GM18517 (cell line): ENCODE measurements around the gene TMEM82.
A peak's percentile ranks its signal among the peaks of the same experiment; 100 is the strongest.
"Not testable (repeated sequence)": the region's sequence is repeated elsewhere in the genome, so short reads cannot be mapped to it uniquely, and the experiment has no call there.

ENCODE experiments used
- ATAC-seq: cut with Tn5 transposase; IDR thresholded peaks from one replicate; pipeline ENCODE4 v1.9.1; 2021; ENCODE audit warnings: mild to moderate bottlenecking, moderate library complexity; ENCODE audit not compliant: unreplicated experiment

TMEM82 gene

DNA sequence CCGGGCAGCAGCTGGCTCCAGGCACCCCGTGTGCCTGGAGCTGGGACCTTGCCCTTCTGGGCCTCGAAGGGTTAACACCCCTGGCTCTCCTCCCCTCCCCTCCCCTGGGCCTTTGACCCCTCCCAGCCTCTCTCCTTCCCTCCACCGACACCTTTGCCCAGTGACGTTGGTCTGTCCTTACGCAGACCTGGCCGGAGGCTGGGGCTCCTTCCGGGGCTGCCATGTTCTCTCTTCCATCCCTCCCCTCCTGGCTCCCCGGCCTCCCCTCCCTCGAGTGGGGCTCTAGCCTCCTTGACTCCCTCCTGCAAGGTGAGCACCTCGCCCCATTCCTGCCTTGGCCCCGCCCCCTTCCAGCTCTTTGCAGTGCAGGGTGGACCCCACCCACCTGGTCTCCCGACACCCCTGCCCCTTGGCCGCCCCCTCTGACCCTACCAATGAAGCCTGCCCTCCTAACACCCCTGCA is at the start of gene TMEM82:
Gene TMEM82 (plus strand): TSS at position 161 of the 463 bp plus-strand sequence. CDS start 61 bp downstream, at position 222.
- ATAC-seq: no peak

DNA sequence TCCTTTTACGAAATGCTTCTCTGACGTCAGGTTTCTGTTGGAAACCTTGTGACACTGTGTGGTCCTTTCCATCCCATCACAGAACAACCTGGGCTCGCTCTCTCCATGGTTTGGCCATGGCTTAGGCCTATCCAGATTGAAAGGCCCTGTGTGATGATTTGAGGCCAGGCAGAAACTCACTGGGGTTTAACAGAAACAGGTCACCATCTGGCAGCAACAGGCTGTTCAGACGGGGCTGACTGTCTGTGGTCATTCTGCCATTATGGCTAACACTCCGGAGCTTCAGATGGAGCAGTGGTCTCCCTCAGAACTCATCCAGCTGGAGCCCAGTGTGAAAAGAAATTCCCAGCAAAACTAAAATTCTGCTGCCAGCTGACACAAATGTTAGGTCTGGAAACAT is 48.9 kb upstream of the TMEM82 start:
- no peak for ATAC-seq

DNA sequence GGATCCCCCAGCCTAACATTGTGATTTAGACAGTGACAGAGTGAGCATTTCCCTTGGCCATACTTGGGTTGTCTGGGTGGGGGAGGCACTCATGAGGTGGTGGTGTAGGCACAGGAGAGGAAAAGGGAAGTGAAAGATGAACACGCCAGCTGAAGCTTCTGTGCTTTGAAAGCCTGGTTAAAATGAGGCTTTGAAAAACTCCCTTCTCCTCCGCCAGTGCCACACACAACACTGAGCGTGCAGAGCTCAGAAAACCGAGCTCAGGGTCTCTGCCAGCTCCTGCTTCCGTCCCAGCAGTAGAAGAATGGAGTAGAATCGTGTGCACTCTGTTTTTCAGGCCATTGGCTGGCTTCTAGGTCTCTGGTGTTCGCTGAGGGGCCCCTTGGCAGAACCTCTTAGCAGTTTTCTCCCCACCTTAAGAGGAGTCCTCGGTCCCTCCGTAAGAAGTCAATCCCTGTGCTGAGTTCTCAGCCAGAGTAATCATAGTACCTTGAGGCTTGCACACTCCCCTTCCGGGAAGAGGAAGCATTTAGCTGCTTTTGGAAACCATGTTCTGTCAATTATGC is 45.3 kb upstream of the TMEM82 start:
- ATAC-seq: peak; percentile 91

DNA sequence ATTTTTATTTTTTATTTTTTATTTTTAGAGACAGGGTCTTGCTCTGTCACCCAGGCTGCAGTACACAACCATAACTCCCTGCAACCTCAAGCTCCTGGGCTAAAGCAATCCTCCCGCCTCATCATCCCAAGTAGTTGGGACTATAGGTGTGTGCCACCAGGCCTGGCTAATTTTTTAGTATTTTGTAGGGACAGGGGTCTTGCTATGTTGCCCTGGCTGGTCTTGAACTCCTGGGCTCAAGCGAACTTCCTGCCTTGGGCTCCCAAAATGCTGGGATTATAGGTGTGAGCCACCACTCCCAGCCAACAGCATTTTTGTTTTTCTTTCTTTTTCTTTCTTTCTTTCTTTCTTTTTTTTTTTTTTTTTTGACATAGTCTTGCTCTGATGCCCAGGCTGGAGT is 44.1 kb upstream of the TMEM82 start:
- ATAC-seq: no peak

DNA sequence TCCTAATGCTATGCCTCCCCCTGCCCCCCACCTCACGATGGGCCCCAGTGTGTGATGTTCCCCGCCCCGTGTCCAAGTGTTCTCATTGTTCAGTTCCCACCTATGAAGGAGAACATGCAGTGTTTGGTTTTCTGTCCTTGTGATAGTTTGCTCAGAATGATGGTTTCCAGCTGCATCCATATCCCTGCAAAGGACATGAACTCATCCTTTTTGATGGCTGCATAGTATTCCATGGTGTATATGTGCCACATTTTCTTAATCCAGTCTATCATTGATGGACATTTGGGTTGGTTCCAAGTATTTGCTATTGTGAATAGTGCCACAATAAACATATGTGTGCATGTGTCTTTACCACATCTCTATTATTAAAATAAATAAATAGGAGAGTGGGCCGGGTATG is 43.0 kb upstream of the TMEM82 start:
- not testable (repeated sequence) for ATAC-seq

- no peak for ATAC-seq
Measured at GRCh38 chr1:15700508-15700907, 41.8 kb upstream of the TMEM82 start.

GRCh38 chr1:15701784-15702183 is 40.5 kb upstream of the TMEM82 start:
- ATAC-seq: no peak

GRCh38 chr1:15702722-15703550 is 39.4 kb upstream of the TMEM82 start:
- no peak for ATAC-seq

DNA sequence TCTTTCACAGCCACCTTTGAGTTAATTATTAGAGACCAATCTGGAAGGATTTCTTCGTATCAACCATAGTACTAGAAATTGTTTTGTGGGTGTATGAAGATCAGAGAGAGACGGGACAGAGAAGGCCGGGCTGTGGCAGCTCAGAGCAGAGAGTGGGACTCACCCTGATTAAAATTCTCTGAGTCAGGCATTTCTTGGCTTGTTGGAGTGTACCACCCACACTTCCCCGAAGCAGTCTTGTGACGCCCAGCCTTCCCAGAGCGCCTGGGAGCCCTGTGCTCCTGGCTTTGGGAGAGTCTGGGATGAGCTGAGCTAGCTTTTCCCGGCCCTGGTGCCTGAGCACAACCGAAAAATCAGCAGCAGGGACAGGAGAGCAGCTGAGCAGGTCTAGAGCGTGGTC is 38.7 kb upstream of the TMEM82 start:
- ATAC-seq: no peak

DNA sequence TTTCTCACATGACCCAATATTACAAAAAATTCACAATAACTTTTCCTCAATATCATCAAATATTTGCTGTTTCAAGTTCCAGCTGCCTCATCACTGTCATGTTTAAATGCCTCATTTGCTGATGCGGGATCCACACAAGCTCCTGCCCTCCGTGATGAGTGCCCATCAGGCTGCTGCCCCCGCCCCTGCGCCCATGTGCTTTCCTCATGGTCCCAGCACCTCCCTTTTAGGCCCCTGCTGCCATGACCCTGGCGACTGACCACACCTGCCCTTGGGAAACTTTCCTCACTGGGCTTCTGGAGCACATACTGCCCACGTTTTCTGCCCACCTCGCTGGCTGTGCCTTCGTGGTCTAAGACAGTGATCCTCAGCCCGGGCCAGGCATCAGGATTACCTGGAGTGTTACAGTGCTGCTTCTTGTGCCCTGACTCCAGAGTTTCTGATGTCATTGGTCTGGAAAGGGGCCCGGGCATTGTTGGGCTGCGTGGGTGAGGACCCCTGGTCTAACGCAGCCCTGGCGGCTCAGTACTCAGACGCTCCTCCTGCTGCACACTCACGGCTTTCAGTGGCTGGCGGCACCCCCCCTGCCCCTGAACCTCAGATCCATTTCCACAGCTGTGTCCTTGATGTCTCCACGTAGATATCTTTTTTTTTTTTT is 37.6 kb upstream of the TMEM82 start:
- ATAC-seq: no peak

GRCh38 chr1:15705184-15705566 is 37.1 kb upstream of the TMEM82 start:
- no peak for ATAC-seq

DNA sequence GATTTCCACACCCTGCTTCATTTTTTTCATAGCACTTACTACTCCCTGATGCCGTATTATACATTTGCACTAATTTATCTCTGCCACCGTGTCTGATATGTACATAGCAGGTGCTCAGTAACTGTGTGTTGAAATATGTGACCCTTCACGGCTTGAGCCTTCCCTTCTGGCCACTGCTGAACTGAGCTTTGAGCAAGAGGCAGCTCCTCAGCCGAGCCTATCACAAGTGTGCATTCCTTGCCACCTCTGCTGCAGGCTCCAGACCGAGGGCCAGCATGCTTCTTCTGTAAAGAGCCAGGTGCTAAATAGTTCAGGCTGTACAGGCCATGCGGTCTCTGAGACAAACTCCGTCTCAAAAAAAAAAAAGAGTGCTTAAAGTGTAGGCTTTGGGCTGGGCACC is 35.5 kb upstream of the TMEM82 start:
- ATAC-seq: no peak

GRCh38 chr1:15707239-15707925 is 34.9 kb upstream of the TMEM82 start:
- no peak for ATAC-seq

DNA sequence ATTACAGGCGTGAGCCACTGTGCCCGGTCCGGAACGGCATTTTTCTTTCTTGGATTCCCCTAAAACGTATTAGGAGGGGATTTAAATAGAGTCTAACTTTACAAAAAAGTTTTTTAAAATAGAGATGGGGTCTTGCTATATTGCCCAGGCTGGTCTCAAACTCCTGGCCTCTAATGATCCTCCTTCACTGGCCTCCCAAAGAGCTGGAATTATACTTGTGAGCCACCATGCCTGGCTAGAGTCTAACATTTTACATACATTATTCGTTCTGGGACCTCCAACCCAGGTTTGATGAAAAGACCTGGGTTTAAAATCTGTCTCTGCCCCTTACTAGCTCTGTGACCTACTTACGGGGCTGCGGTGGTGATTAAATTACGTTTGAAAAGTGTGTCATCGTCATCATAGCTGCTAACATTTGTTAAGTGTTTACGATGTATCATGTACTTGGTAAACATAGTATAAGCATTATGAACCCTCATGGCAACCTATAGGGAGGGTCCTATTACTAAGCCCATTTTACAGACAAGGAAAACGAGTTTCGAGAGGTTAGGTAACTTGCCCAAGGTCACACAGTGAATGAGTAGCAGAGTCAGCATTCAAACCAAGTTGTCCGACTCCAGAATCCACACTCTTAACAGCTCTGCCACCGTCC is 33.7 kb upstream of the TMEM82 start:
- ATAC-seq: no peak

GRCh38 chr1:15709226-15709625 is 33.1 kb upstream of the TMEM82 start:
- no peak for ATAC-seq

- no peak for ATAC-seq
Measured at GRCh38 chr1:15712168-15712567, 30.1 kb upstream of the TMEM82 start.

DNA sequence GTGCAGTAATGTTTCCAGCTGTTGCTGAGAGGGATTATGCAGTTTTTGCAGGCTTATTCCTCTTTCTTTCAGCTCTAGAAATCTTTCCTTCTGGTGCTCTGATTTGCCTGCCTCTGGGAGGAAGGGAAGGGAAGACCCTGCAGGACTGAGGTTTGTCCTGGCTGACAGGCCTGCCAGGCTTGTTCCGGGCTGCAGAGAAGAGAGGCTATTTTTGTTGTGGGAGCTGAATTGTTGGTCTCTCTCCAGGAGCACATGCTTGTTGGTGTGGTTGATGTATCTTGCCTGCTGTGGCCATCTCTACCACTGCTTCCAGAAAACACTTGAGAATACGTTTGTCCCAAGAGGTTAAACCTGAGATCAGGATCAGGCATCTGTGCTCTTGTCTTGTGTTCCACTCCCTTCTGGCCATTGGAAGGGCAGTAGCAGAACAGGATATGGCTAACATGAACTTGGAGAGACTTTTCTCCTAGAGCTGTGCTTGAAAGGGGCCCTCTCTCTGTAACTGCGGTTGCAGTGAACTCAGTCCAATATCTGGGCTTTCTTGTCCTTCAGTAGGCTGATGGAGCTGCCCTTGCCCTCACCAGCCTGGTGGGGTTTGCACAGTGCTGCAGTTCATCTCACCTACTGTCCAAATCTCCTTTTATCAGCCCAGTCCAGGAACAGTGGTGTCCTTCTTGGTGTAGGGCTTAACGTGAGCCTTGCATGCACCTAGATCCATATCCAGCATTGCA is 27.7 kb upstream of the TMEM82 start:
- ATAC-seq: no peak

DNA sequence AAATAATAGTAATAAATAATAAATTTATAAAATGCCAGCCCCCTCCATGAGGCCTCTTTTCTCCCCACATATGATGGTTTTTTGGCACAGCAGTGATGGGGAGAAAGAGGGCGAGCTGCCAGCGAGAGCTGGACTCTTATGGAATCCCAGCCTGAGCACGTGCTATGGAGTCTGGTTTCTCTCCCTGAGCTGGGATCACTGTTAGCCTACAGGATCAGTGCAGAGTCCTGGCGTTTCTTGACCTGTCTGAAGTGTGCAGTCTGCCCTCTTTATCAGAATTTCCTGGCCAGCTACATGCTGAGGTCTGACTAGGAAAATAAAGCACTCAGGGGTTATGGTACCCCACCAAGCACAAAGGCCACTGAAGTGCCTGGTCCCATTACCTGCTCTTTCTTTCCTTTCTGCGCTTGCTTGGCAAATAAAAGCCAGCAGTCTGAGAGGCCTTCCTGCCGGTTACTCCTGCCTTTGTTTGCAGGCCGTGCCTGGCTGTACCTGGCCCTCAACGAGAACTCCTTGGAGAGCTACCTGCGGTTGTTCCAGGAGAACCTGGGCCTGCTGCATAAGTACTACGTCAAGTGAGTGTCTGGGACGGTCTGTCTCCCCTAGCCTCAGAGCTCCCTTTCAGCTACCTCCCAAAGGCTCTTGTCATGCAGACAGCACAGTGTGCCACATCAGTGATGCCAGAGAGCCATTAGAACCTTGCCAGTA is 24.7 kb upstream of the TMEM82 start:
- ATAC-seq: no peak

GRCh38 chr1:15718199-15718601 is 24.1 kb upstream of the TMEM82 start:
- ATAC-seq: no peak
